LNCAP (cell line): ENCODE data around the gene ANKLE2.

Source experiments
- TF ChIP-seq, protein P1 (sequence below): fragments of 450-650 bp; IDR thresholded peaks from 2 replicates; pipeline ENCODE4 v1.5.1; 2017; ENCODE audit warnings: mild to moderate bottlenecking

ANKLE2 gene

DNA sequence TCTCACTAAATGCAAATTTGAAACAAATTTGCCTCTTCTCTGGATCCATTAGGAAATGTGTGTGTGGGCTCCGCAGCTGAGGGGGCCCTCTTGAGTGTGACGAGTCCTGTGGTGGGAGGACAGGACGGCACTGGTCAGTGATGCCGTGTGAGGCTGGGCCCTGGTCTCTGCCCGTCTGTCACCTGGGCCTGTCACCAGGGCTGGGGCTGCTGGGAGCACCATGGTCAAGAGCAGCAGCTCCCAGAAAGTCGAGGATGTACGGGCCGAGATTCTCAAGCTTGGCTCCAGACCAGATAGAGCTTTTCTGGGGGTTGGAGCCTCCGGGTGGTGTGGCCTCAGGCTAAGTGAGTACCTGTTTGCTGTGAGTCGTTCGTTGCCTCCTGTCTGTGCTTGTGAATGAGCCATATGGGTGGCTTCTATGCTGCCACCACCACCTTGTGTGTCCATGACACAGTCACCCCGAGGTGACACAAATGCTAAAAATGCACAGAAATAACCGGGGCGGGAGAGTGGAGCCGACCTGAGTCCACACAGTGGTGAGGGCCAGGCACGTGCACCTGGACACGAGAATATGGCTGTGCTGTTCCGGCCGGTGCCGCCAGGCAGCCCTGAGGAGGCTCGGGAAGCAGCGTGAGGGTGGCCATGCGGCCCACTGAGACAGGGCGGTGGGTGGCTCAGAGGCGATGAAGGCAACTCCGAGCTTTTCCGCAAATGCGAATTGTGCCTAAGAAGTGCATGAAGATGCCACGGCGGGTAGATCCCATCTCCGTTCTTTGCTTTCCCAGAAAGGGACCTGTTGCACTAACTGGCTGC is 42.3 kb downstream of the ANKLE2 start:
- TF ChIP-seq, protein P1, sequence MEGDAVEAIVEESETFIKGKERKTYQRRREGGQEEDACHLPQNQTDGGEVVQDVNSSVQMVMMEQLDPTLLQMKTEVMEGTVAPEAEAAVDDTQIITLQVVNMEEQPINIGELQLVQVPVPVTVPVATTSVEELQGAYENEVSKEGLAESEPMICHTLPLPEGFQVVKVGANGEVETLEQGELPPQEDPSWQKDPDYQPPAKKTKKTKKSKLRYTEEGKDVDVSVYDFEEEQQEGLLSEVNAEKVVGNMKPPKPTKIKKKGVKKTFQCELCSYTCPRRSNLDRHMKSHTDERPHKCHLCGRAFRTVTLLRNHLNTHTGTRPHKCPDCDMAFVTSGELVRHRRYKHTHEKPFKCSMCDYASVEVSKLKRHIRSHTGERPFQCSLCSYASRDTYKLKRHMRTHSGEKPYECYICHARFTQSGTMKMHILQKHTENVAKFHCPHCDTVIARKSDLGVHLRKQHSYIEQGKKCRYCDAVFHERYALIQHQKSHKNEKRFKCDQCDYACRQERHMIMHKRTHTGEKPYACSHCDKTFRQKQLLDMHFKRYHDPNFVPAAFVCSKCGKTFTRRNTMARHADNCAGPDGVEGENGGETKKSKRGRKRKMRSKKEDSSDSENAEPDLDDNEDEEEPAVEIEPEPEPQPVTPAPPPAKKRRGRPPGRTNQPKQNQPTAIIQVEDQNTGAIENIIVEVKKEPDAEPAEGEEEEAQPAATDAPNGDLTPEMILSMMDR: no peak

DNA sequence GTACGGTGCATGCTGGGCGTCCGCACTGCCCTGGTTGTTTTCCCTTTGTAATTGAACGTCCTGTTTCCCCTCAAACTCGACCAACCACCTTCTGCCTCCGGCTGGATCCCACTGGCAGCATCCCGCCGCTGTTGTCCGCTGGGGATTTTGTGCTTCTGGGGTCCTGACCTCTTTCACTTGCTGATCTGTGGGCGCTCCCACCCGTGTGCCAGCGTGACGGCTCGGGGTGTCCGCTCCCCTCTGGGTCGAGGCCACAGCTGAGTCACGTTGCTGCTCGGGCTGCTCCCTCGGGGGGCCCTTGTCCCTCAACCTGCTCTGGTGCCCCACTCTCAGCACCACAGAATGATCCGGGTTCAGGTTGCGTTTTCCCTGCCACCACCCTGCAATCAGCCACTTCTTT is 43.0 kb downstream of the ANKLE2 start:
- TF ChIP-seq, protein P1: no peak

DNA sequence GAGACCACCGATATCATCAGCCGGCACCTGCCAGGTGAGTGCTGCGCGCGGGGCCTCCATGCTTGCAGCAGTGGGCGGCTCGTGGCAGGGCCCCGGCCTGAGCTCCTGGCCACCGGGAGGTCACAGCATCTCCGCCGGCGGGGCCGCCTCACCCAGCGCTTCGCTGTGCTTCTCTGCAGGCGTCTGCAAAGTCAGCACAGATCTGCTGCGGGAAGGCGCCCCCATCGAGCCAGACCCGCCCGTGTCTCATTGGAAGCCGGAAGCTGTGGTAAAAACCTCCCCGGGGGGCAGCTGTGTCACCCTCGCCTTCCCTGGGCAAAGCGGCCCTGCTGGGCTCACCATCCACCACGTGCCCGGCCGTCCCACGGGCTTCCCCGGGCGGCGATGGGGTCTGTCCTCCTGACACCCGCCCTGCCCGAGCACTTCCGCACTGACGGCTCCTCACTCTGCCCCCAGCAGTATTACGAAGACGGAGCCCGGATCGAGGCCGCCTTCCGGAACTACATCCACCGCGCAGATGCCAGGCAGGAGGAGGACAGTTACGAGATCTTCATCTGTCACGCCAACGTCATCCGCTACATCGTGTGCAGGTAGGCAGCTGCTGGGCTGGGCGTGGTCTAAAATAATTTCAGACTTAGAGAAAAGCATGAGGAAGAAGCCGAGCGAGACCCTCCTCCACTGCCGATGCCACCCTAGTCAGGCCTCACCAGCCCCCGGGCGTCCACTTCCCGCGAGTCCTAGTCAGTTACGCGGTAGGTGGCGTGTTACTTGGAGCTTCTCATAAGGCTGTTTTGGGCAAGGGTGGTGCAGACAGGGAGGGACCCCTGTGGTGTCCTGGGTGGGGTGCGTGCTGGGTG is 43.9 kb downstream of the ANKLE2 start:
- TF ChIP-seq, protein P1: no peak

DNA sequence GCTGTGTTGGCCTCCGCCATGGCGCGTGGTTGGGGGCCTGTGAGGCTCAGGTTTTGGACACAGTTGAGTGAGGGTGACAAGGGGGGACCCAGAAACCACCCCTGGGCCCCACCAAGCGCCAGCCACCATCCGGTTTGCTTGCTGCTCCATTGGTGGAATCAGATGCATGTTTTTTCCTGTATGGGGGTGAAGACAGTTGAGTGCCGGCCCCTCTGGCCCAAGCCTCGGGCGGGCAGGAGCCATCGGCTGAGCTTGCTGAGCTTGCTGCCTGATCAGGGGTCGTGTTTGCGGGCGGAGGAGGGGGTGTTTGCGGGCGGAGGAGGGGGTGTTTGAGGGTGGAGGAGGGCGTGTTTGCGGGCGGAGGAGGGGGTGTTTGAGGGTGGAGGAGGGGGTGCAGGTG is 44.6 kb downstream of the ANKLE2 start:
- TF ChIP-seq, protein P1: no peak

DNA sequence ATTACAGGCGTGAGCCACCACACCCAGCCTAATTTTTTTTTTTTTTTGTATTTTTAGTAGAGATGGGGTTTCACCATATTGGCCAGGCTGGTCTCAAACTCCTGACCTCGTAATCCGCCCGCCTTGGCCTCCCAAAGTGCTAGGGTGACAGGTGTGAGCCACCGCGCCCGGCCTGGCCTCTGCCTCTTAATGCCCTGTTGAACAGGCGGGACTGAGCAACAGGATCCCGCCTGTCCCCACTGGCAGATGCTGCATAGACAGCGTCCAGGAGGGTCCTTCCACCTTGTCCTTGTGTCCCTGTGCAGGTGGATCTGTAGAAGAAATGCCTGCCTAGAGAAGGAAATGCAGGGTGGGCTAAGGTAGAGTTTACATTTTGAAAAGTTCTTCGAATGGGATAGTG is 45.3 kb downstream of the ANKLE2 start:
- TF ChIP-seq, protein P1: no peak

DNA sequence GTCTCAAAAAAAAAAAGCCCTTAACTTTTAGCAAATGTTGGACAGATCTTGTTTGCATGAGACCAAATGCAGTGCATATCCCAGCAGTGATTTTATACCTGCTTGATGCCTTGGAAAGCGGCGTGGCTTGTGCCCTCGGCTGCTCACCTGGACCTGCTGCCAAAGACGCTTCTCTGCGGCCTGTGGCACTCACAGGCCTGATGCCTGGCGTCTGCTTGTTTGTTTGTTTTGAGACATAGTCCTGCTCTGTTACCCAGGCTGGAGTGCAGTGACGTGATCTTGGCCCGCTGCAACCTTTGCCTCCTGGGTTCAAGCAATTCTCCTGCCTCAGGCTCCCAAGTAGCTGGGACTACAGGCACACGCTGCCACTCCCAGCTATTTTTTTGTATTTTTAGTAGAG is 45.8 kb downstream of the ANKLE2 start:
- TF ChIP-seq, protein P1: no peak

DNA sequence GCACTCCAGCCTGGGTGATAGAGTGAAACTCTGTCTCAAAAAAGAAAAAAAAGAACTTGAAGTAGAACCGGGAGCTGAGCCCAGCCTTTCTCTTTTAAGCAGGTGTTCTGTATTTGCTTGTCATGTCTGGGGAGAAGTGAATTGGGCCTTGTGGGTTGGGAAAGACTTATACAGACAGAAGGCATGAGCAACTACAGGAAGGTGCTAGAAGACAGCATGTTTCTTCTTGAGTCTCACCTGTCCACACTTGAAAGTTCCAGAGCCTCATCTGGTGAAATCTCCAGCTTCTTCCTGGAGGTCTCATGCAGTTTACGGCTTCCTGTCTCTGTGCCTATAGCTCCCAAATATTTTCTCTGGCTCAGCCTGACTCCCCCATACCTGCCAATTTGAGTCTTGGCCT is 48.5 kb downstream of the ANKLE2 start:
- TF ChIP-seq, protein P1: no peak
